Measurements from ENCODE around the gene MYBPHL.

MYBPHL gene

DNA sequence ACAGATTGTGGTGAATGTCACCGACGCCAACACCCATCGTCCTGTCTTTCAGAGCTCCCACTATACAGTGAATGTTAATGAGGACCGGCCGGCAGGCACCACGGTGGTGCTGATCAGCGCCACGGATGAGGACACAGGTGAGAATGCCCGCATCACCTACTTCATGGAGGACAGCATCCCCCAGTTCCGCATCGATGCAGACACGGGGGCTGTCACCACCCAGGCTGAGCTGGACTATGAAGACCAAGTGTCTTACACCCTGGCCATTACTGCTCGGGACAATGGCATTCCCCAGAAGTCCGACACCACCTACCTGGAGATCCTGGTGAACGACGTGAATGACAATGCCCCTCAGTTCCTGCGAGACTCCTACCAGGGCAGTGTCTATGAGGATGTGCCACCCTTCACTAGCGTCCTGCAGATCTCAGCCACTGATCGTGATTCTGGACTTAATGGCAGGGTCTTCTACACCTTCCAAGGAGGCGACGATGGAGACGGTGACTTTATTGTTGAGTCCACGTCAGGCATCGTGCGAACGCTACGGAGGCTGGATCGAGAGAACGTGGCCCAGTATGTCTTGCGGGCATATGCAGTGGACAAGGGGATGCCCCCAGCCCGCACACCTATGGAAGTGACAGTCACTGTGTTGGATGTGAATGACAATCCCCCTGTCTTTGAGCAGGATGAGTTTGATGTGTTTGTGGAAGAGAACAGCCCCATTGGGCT, 54.5 kb downstream of the MYBPHL start:
- TF ChIP-seq, protein P1, sequence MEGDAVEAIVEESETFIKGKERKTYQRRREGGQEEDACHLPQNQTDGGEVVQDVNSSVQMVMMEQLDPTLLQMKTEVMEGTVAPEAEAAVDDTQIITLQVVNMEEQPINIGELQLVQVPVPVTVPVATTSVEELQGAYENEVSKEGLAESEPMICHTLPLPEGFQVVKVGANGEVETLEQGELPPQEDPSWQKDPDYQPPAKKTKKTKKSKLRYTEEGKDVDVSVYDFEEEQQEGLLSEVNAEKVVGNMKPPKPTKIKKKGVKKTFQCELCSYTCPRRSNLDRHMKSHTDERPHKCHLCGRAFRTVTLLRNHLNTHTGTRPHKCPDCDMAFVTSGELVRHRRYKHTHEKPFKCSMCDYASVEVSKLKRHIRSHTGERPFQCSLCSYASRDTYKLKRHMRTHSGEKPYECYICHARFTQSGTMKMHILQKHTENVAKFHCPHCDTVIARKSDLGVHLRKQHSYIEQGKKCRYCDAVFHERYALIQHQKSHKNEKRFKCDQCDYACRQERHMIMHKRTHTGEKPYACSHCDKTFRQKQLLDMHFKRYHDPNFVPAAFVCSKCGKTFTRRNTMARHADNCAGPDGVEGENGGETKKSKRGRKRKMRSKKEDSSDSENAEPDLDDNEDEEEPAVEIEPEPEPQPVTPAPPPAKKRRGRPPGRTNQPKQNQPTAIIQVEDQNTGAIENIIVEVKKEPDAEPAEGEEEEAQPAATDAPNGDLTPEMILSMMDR (IDR thresholded peaks at IDR 0.05; ENCODE audit: control insufficient read depth, extremely low read depth, insufficient read depth): no peak
- H3K4me3 ChIP-seq (ENCODE audit: low read depth, low read length): no peak overlapping the region

DNA sequence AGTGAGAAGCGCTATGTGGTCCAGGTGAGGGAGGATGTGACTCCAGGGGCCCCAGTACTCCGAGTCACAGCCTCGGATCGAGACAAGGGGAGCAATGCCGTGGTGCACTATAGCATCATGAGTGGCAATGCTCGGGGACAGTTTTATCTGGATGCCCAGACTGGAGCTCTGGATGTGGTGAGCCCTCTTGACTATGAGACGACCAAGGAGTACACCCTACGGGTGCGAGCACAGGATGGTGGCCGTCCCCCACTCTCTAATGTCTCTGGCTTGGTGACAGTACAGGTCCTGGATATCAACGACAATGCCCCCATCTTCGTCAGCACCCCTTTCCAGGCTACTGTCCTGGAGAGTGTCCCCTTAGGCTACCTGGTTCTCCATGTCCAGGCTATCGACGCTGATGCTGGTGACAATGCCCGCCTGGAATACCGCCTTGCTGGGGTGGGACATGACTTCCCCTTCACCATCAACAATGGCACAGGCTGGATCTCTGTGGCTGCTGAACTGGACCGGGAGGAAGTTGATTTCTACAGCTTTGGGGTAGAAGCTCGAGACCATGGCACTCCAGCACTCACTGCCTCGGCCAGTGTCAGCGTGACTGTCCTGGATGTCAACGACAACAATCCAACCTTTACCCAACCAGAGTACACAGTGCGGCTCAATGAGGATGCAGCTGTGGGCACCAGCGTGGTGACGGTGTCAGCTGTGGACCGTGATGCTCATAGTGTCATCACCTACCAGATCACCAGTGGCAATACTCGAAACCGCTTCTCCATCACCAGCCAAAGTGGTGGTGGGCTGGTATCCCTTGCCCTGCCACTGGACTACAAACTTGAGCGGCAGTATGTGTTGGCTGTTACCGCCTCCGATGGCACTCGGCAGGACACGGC, 55.3 kb downstream of the MYBPHL start:
- TF ChIP-seq, protein P1 (IDR thresholded peaks at IDR 0.05; ENCODE audit: control insufficient read depth, extremely low read depth, insufficient read depth): no peak
- H3K4me3 ChIP-seq (ENCODE audit: low read depth, low read length): no peak overlapping the region
- no peak for DNase-seq (ENCODE audit: low read depth)

More for the DNA sequence above, 54.5 kb downstream of the MYBPHL start:
- DNase-seq (ENCODE audit: low read depth): no peak

DNA sequence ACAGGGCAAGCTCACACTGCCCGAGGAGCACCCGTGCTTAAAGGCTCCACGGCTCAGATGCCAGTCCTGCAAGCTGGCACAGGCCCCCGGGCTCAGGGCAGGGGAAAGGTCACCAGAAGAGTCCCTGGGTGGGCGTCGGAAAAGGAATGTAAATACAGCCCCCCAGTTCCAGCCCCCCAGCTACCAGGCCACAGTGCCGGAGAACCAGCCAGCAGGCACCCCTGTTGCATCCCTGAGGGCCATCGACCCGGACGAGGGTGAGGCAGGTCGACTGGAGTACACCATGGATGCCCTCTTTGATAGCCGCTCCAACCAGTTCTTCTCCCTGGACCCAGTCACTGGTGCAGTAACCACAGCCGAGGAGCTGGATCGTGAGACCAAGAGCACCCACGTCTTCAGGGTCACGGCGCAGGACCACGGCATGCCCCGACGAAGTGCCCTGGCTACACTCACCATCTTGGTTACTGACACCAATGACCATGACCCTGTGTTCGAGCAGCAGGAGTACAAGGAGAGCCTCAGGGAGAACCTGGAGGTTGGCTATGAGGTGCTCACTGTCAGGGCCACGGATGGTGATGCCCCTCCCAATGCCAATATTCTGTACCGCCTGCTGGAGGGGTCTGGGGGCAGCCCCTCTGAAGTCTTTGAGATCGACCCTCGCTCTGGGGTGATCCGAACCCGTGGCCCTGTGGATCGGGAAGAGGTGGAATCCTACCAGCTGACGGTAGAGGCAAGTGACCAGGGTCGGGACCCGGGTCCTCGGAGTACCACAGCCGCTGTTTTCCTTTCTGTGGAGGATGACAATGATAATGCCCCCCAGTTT, 56.1 kb downstream of the MYBPHL start:
- DNase-seq (ENCODE audit: low read depth): no peak
- H3K4me3 ChIP-seq (ENCODE audit: low read depth, low read length): peak overlapping the region; percentile 50
- TF ChIP-seq, protein P1 (IDR thresholded peaks at IDR 0.05; ENCODE audit: control insufficient read depth, extremely low read depth, insufficient read depth): no peak

DNA sequence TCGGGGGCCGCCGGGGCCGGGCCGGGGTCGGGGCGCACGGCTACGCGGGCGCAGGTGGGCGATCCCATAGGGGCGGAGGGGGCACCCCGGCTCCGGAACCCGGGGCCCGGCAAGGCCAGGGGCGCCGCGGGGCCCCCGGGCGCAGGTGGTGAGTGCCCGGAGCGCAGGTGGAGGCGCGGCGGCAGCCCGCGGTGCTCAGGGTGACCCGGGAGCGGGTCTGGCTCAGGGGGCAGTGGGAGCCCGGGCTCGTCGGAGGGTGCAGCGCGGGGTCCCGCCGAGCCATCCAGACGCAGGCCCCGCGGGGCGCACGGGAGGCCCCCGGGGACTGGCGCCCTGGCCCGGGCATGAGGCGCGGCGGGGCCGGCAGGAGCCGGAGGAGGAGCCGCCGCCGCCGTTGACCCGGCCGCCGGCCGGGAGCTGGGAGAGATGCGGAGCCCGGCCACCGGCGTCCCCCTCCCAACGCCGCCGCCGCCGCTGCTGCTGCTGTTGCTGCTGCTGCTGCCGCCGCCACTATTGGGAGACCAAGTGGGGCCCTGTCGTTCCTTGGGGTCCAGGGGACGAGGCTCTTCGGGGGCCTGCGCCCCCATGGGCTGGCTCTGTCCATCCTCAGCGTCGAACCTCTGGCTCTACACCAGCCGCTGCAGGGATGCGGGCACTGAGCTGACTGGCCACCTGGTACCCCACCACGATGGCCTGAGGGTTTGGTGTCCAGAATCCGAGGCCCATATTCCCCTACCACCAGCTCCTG, 57.0 kb downstream of the MYBPHL start:
- TF ChIP-seq, protein P1 (IDR thresholded peaks at IDR 0.05; ENCODE audit: control insufficient read depth, extremely low read depth, insufficient read depth): no peak
- peak overlapping the region; percentile 50 for H3K4me3 ChIP-seq (ENCODE audit: low read depth, low read length)
- DNase-seq (ENCODE audit: low read depth): no peak

DNA sequence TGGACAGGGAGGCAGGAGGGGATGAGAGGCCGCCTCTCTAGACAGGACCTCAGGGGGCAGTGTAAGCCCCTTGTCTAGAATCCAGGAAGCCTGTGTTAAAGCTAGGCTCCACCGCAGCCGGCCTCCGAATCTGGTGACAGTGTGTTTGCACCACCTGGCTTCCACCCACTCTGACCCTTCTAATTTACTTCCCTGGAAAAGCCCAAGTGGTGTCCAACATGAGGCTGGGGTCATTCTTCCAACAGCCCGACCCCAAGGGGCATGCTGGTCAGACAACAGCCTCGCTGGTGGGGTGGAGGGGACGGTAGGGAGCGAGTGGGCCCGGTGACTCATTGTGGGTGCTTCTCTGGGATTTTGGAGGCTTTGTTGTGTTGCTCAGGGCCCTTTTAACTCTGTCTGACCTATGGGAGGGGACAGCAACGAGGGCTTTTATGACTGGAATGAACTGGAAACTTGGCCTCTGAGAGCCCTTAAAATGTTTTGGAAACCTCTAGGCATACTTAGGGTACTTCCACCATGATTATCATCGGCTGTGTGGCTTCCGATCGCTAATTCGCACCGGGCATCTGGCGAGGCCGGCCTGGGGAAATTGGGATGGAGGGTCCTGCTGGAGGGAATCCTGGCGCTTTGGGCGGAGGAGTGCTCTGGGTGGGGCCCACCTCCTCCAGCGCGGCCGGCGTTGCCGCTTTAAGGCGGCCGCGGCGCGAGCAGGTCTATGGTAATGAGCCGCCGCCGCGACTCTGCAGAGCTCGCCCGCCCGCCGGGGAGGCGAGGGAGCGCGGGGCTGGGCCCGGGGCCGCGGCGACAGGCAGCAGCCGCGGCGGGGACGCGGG, 57.8 kb downstream of the MYBPHL start, which contains the start of gene CELSR2:
Gene CELSR2 (plus strand): TSS at position 743 of the 833 bp plus-strand sequence. CDS start 541 bp downstream, outside the sequence.
- peak; percentile 26 for DNase-seq (ENCODE audit: low read depth)
- TF ChIP-seq, protein P1 (IDR thresholded peaks at IDR 0.05; ENCODE audit: control insufficient read depth, extremely low read depth, insufficient read depth): no peak
- H3K4me3 ChIP-seq (ENCODE audit: low read depth, low read length): peak within 1 kb of the TSS; percentile 50

All from LNCaP clone FGC (cell line).